ENCODE measurements around the gene DCUN1D2. TPM values are rescaled to one million over a fixed set of nuclear protein-coding genes. Genes with fewer than 3 reads are reported as not detected.

Gene DCUN1D2
- total RNA-seq = 10 to 100 TPM; 12.0 to 35.2 (median 18.9) TPM

DNA sequence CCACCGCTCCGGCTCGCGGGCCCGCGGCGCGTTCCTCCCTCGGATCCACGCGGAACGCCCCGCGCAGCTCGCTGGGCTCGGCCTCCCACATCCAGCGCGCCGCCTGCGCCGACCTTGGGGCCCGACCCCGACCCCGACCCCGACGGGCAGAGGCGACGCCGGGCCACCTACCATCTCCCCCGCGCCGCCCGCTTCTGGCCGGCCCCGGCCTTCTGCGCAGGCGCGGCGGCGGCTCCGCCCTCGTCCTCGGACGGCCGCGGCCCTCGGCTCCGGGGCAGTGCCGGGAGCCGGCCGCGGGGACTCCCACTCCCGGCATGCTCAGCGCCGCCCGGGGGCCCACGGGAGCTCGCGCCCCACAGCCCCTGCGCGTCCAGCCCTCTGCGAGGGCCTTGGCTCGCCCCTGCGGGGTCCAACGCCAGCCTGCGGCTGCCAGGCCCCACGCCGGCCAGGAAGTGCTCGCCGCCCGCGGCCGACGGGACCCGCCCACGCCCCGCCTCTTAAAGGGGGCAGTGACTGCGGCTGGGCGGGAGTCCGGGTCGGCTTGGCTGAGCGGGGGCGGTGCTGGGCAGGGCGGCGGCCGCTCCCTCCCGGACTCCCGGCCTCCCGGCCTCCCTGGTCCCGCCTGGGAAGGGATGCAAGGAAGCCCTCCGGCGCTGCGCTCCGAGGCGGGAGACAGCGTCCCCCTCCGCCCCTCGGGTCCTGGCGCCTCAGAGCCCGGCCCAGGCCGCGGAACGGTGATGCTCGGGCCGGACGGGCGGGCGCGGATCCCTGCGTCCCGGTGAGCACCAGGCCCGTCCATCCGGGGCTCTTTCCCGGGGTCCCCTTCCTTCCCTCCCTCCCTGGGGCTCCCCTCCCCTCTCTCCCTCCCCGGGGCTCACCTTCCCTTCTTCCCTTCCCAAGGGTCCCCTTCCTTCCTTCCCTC, at the start of gene DCUN1D2:
Gene DCUN1D2, minus strand, starts transcription at position 216 of the 922 bp plus-strand sequence. Its CDS starts 42 bp downstream, at position 174.
- intact Hi-C loops (cut with DNase I; ENCODE audit: low total_unique reads) = no loop called here
- WGBS, 2 donors = 0 to 1% methylated on average over 17 to 21 of the region's 115 CpGs
- TF ChIP-seq, protein P1, sequence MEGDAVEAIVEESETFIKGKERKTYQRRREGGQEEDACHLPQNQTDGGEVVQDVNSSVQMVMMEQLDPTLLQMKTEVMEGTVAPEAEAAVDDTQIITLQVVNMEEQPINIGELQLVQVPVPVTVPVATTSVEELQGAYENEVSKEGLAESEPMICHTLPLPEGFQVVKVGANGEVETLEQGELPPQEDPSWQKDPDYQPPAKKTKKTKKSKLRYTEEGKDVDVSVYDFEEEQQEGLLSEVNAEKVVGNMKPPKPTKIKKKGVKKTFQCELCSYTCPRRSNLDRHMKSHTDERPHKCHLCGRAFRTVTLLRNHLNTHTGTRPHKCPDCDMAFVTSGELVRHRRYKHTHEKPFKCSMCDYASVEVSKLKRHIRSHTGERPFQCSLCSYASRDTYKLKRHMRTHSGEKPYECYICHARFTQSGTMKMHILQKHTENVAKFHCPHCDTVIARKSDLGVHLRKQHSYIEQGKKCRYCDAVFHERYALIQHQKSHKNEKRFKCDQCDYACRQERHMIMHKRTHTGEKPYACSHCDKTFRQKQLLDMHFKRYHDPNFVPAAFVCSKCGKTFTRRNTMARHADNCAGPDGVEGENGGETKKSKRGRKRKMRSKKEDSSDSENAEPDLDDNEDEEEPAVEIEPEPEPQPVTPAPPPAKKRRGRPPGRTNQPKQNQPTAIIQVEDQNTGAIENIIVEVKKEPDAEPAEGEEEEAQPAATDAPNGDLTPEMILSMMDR (IDR thresholded peaks at IDR 0.05) = no peak
- peak in 1 of 2 donors; percentile 58 for TF ChIP-seq POLR2A (IDR thresholded peaks at IDR 0.05)
- H3K4me3 ChIP-seq (ENCODE audit: low read depth, poor library complexity, severe bottlenecking) = peak within 1 kb of the TSS; percentile 75
- DNase-seq (ENCODE audit: low spot score in 2 of 2) = peak; percentile 88 to 98

DNA sequence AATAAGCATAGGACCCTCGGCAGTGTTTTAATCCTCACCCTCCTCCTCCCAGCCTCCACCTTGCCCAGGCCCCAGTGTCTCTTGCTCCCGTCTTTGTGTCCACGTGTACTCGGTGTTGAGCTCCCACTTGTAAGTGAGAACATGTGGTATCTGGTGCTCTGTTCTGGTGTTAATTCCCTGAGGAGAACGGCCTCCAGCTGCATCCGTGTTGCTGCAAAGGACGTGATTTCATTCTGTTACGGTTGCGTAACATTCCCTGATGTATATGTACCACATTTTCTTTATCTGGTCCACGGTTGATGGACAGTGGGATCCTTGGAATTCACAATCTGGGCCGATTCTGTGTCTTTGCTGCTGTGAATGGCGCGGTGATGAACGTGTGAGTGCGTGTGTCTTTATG, 49.3 kb upstream of the DCUN1D2 start:
- no peak overlapping the region for H3K4me3 ChIP-seq (ENCODE audit: low read depth, poor library complexity, severe bottlenecking)
- TF ChIP-seq, protein P1 (IDR thresholded peaks at IDR 0.05) = no peak
- no peak for TF ChIP-seq POLR2A (IDR thresholded peaks at IDR 0.05)
- WGBS, 2 donors = 83 to 87% methylated on average over 15 of the region's 15 CpGs
- intact Hi-C loops (cut with DNase I; ENCODE audit: low total_unique reads) = no loop called here
- peak in 1 of 2 donors; percentile 61 for DNase-seq (ENCODE audit: low spot score in 2 of 2)

DNA sequence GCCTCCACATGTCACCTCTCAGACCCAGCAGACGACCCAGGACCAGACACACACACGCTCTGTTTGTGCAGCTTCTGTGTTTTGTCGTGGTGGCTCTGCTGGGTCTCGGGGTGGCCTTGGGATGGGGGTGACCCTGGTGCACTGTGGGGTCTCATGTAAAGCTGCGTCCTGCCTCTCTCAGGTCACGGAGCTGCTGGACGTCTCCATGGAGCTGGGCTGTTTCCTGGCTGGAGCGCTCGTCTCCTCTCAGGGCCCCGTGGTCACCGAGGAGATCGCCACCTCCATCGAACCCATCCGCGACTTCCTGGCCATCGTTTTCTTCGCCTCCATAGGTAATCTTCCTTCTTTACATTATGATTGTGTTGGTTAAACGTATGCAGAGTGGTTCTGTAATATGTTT, 48.7 kb upstream of the DCUN1D2 start:
- intact Hi-C loops (cut with DNase I; ENCODE audit: low total_unique reads) = no loop called here
- WGBS, 2 donors = 95 to 97% methylated on average over 18 of the region's 18 CpGs
- peak in 1 of 2 donors; percentile 68 for DNase-seq (ENCODE audit: low spot score in 2 of 2)
- TF ChIP-seq POLR2A (IDR thresholded peaks at IDR 0.05) = no peak
- TF ChIP-seq, protein P1 (IDR thresholded peaks at IDR 0.05) = no peak
- H3K4me3 ChIP-seq (ENCODE audit: low read depth, poor library complexity, severe bottlenecking) = no peak overlapping the region

DNA sequence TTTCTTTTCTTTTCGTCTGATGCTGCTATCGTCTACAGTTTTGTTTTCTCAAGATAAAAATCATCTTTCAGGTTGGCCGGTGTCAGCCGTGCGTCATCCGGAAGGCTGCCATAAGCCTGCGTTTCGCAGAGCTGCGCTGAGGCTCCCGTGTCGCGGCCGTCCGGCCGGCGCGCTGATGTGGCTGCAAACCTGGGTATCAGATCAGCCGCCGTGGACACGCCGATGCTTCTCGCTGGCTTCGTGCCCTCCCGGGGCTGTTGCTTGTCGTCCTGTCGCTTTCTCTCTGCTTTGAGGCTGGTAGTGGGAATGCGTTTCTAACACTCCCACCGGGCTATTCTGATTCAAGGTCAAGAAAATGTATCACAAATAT, 48.2 kb upstream of the DCUN1D2 start:
- DNase-seq (ENCODE audit: low spot score in 2 of 2) = peak in 1 of 2 donors; percentile 72
- H3K4me3 ChIP-seq (ENCODE audit: low read depth, poor library complexity, severe bottlenecking) = no peak overlapping the region
- intact Hi-C loops (cut with DNase I; ENCODE audit: low total_unique reads) = no loop called here
- TF ChIP-seq, protein P1 (IDR thresholded peaks at IDR 0.05) = no peak
- TF ChIP-seq POLR2A (IDR thresholded peaks at IDR 0.05) = no peak
- WGBS, 2 donors = 93 to 95% methylated on average over 28 of the region's 28 CpGs

DNA sequence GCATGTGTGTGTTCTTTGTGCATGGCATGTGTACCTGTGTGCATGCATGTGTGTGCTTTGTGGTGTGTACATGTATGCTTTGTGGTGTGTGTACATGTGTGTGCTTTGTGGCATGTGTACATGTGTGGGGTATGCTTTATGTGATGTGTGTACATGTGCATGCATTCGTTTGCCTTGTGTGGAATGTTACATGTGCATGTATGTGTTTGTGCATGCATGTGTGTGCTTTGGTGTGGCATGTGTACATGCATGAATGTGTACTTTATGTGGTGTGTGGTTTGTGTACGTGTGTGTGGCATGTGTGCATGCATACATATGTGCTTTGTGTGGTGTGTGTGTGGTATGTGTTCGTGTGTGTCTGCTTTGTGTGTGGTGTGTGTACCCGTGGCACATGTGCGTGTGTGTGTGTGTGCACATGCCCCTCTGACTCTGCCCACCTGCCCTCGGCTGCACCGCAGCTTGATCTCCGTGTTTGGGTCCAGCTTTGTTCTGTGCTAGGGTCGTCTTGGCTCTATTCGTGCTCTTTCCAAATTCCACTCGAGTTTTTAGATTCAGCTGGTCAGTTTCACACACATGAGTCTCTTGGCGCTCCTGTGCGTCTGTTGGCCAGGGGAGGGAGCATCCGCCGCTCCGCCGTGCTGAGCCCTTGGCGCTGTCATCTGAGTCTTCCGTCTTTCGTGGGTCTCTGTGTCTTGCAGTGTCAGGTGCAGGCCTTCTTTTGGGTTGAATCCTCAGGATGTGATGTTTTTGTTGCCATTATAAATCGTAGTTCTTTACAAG, 47.6 kb upstream of the DCUN1D2 start:
- peak in 1 of 2 donors; percentile 75 for DNase-seq (ENCODE audit: low spot score in 2 of 2)
- H3K4me3 ChIP-seq (ENCODE audit: low read depth, poor library complexity, severe bottlenecking) = no peak overlapping the region
- TF ChIP-seq, protein P1 (IDR thresholded peaks at IDR 0.05) = no peak
- 92 to 93% methylated on average over 21 of the region's 21 CpGs for WGBS, 2 donors
- intact Hi-C loops (cut with DNase I; ENCODE audit: low total_unique reads) = no loop called here
